Measurements from ENCODE around the gene AKAP6.

DNA sequence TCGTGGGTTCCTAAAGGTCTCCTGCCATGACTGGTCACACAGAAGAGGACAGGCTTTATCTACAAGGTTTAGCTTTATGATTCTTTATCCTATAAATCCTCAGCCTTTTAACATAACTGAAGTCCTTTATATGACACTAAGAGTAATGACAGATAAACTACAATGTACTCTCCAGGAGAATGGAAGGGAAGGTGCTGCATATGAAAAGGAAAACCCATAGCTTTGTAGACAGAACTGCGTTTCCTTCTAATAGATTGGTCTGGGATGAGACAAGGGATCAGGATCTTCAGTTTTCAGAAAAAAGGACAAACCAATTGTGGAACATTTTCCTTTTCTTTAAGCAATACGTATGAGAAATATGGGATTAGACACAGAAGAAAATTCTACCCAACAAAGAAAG lies 408.5 kb downstream of the AKAP6 start:
- TF ChIP-seq, protein P1, sequence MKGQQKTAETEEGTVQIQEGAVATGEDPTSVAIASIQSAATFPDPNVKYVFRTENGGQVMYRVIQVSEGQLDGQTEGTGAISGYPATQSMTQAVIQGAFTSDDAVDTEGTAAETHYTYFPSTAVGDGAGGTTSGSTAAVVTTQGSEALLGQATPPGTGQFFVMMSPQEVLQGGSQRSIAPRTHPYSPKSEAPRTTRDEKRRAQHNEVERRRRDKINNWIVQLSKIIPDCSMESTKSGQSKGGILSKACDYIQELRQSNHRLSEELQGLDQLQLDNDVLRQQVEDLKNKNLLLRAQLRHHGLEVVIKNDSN (IDR thresholded peaks at IDR 0.05; ENCODE audit: borderline replicate concordance, extremely low read length, insufficient read depth, low read depth, low read length) = no peak
- TF ChIP-seq EZH2 (IDR thresholded peaks at IDR 0.05; ENCODE audit: borderline replicate concordance, control insufficient read depth, low read depth, low read length) = no peak
- TF ChIP-seq, protein P2, sequence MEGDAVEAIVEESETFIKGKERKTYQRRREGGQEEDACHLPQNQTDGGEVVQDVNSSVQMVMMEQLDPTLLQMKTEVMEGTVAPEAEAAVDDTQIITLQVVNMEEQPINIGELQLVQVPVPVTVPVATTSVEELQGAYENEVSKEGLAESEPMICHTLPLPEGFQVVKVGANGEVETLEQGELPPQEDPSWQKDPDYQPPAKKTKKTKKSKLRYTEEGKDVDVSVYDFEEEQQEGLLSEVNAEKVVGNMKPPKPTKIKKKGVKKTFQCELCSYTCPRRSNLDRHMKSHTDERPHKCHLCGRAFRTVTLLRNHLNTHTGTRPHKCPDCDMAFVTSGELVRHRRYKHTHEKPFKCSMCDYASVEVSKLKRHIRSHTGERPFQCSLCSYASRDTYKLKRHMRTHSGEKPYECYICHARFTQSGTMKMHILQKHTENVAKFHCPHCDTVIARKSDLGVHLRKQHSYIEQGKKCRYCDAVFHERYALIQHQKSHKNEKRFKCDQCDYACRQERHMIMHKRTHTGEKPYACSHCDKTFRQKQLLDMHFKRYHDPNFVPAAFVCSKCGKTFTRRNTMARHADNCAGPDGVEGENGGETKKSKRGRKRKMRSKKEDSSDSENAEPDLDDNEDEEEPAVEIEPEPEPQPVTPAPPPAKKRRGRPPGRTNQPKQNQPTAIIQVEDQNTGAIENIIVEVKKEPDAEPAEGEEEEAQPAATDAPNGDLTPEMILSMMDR (IDR thresholded peaks at IDR 0.05 in 2 of 3, conservative IDR thresholded peaks at IDR 0.05 in 1 of 3; ENCODE audit: control insufficient read depth in 2 of 3, extremely low read depth in 1 of 3, insufficient read depth in 1 of 3, low read depth in 3 of 3, low read length in 3 of 3) = no peak
- TF ChIP-seq, protein P3, sequence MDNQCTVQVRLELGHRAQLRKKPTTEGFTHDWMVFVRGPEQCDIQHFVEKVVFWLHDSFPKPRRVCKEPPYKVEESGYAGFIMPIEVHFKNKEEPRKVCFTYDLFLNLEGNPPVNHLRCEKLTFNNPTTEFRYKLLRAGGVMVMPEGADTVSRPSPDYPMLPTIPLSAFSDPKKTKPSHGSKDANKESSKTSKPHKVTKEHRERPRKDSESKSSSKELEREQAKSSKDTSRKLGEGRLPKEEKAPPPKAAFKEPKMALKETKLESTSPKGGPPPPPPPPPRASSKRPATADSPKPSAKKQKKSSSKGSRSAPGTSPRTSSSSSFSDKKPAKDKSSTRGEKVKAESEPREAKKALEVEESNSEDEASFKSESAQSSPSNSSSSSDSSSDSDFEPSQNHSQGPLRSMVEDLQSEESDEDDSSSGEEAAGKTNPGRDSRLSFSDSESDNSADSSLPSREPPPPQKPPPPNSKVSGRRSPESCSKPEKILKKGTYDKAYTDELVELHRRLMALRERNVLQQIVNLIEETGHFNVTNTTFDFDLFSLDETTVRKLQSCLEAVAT (IDR thresholded peaks at IDR 0.05) = no peak
- TF ChIP-seq ESRRA (IDR thresholded peaks at IDR 0.05; ENCODE audit: low read length) = no peak
- no peak for TF ChIP-seq SMC3 (IDR thresholded peaks at IDR 0.05; ENCODE audit: borderline replicate concordance, low read length)
- TF ChIP-seq NRF1 (conservative IDR thresholded peaks at IDR 0.05; ENCODE audit: low read depth, low read length) = no peak
- TF ChIP-seq, protein P4, sequence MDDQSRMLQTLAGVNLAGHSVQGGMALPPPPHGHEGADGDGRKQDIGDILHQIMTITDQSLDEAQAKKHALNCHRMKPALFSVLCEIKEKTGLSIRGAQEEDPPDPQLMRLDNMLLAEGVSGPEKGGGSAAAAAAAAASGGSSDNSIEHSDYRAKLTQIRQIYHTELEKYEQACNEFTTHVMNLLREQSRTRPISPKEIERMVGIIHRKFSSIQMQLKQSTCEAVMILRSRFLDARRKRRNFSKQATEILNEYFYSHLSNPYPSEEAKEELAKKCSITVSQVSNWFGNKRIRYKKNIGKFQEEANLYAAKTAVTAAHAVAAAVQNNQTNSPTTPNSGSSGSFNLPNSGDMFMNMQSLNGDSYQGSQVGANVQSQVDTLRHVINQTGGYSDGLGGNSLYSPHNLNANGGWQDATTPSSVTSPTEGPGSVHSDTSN (IDR thresholded peaks at IDR 0.05; ENCODE audit: insufficient replicate concordance, low read depth, low read length) = no peak
- no peak for TF ChIP-seq SMAD1 (IDR thresholded peaks at IDR 0.05; ENCODE audit: low read depth, partially characterized antibody)
- TF ChIP-seq POLR2A (IDR thresholded peaks at IDR 0.05; ENCODE audit: low read depth, low read length) = no peak
- TF ChIP-seq, protein P5, sequence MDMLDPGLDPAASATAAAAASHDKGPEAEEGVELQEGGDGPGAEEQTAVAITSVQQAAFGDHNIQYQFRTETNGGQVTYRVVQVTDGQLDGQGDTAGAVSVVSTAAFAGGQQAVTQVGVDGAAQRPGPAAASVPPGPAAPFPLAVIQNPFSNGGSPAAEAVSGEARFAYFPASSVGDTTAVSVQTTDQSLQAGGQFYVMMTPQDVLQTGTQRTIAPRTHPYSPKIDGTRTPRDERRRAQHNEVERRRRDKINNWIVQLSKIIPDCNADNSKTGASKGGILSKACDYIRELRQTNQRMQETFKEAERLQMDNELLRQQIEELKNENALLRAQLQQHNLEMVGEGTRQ (IDR thresholded peaks at IDR 0.05; ENCODE audit: borderline replicate concordance, low read depth, low read length) = no peak
- TF ChIP-seq SP1 (IDR thresholded peaks at IDR 0.05; ENCODE audit: low read depth, low read length) = no peak
